ENCODE measurements around the gene ITGA6.

- TF ChIP-seq, protein P1, sequence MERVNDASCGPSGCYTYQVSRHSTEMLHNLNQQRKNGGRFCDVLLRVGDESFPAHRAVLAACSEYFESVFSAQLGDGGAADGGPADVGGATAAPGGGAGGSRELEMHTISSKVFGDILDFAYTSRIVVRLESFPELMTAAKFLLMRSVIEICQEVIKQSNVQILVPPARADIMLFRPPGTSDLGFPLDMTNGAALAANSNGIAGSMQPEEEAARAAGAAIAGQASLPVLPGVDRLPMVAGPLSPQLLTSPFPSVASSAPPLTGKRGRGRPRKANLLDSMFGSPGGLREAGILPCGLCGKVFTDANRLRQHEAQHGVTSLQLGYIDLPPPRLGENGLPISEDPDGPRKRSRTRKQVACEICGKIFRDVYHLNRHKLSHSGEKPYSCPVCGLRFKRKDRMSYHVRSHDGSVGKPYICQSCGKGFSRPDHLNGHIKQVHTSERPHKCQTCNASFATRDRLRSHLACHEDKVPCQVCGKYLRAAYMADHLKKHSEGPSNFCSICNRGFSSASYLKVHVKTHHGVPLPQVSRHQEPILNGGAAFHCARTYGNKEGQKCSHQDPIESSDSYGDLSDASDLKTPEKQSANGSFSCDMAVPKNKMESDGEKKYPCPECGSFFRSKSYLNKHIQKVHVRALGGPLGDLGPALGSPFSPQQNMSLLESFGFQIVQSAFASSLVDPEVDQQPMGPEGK (CRISPR knock-in tag; IDR thresholded peaks at IDR 0.05; ENCODE audit: borderline replicate concordance): no peak
- TF ChIP-seq ZFP3 (CRISPR knock-in tag; IDR thresholded peaks at IDR 0.05): no peak
- TF ChIP-seq CSRNP3 (CRISPR knock-in tag; IDR thresholded peaks at IDR 0.05): no peak
- TF ChIP-seq ARNTL (CRISPR knock-in tag; IDR thresholded peaks at IDR 0.05; ENCODE audit: borderline replicate concordance, low read depth): no peak
- no peak for TF ChIP-seq ZFP30 (CRISPR knock-in tag; IDR thresholded peaks at IDR 0.05)
- no peak for TF ChIP-seq ISL1 (CRISPR knock-in tag; IDR thresholded peaks at IDR 0.05)
- no peak for TF ChIP-seq ZNF70 (CRISPR knock-in tag; IDR thresholded peaks at IDR 0.05)
These were observed 30.1 kb upstream of the ITGA6 start for GRCh38 chr2:172397148-172397834.
